Bronchial epithelial cell (primary cell): Measurements from ENCODE around the gene B4GALT5. TPM values are rescaled to one million over a fixed set of nuclear protein-coding genes. Genes with fewer than 3 reads are reported as not detected.
"Not testable (repeated sequence)": the region's sequence is repeated elsewhere in the genome, so short reads cannot be mapped to it uniquely, and the experiment has no call there.

Experiments
- DNase-seq: peaks from one replicate; pipeline ENCODE4 v3.0.0-alpha.2; 2010; ENCODE audit warnings: low read depth
- FAIRE-seq: peaks from 2 replicates; lab custom pipeline; 2011; peaks lifted over from hg19 to GRCh38; lab: Jason Lieb, UNC
- H3K27me3 ChIP-seq: 2 replicates; pipeline ENCODE4 v1.5.1; 2011; ENCODE audit warnings: low read length; ENCODE audit not compliant: control insufficient read depth, insufficient read depth
- H3K36me3 ChIP-seq: 2 replicates; pipeline ENCODE4 v1.5.1; 2011; ENCODE audit warnings: low read length; ENCODE audit not compliant: control insufficient read depth, insufficient read depth
- H3K4me3 ChIP-seq: 2 replicates; pipeline ENCODE4 v1.5.1; 2011; ENCODE audit warnings: mild to moderate bottlenecking, low read depth, low read length, control low read depth
- total RNA-seq: library from RNA; depleted of rRNA; stranded (reverse); fragments of >200 nt; gene quantifications from 2 replicates; pipeline ENCODE4 v1.2.1, GENCODE V29; 2014
- TF ChIP-seq, protein P1 (sequence below): IDR thresholded peaks from 2 replicates; pipeline ENCODE4 v1.5.1; 2011; ENCODE audit warnings: mild to moderate bottlenecking, moderate library complexity, low read length, control low read depth, inconsistent platforms; ENCODE audit not compliant: insufficient read depth, severe bottlenecking

The B4GALT5 gene
- 9.7 and 25.2 TPM in 2 replicates for total RNA-seq

DNA sequence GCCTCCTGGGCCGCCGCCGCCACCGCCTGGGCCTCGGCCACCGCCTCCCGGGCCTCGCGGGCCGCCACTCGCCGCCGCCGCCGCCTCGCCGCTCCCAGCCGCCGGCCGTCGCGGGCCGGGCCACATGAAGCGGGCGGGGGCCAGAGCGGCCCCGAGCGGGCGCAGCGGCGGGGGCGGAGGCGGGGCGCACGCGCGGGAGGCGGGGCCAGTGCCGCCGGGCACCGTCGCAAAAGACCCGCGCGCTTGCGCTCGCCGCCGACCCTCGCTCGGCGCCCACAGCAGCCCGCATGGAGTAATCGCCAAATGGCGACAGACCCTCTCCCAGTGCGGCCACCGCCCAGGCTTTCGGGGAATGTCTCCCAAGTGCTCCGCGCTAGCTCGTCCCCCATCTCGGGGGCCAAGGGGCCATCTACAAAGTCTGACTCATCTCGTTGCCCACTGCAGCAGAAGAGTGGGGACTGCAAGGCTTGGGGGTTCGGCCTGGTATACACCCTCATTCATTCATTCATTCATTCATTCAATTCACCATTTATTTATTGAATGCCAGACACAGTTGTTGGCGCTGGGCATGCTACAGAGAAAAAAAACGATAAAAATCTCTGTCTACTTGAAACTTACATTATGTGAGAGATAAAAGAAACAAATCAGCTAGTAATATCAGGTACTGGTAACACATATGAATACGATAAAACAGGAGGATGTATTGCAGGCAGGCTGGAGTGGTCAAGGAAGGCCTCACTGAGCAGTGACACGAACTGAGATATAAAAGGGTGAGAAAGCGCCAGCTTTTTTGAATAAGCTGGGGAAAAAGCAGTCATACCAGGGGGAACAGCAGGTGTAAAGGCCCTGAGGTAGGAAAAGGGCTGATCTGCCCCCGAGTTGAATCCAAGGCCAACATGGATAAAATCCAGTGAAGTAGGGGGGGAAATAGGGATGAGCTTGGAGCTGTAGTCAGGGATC is at the start of gene B4GALT5:
B4GALT5 (minus strand) TSS at position 126 of the 960 bp plus-strand sequence. CDS start 188 bp downstream, outside the sequence.
- Histone ChIP-seq H3K27me3 (no peaks in the 10 kb centered on the region), H3K36me3 (no peaks in the 10 kb centered on the region), H3K4me3 (peak within 1 kb of the TSS; percentile 86)
- FAIRE-seq = no peak
- TF ChIP-seq, protein P1, sequence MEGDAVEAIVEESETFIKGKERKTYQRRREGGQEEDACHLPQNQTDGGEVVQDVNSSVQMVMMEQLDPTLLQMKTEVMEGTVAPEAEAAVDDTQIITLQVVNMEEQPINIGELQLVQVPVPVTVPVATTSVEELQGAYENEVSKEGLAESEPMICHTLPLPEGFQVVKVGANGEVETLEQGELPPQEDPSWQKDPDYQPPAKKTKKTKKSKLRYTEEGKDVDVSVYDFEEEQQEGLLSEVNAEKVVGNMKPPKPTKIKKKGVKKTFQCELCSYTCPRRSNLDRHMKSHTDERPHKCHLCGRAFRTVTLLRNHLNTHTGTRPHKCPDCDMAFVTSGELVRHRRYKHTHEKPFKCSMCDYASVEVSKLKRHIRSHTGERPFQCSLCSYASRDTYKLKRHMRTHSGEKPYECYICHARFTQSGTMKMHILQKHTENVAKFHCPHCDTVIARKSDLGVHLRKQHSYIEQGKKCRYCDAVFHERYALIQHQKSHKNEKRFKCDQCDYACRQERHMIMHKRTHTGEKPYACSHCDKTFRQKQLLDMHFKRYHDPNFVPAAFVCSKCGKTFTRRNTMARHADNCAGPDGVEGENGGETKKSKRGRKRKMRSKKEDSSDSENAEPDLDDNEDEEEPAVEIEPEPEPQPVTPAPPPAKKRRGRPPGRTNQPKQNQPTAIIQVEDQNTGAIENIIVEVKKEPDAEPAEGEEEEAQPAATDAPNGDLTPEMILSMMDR = no peak
- DNase-seq = no peak

- no peaks in the 10 kb centered on the region for H3K36me3 ChIP-seq
- no peak overlapping the region for H3K4me3 ChIP-seq
- DNase-seq (peak; percentile 29), FAIRE-seq (no peak)
- TF ChIP-seq, protein P1 = no peak
- H3K27me3 ChIP-seq = no peaks in the 10 kb centered on the region
Measured at GRCh38 chr20:49762940-49763766, 49.5 kb upstream of the B4GALT5 start.

- FAIRE-seq, H3K36me3 ChIP-seq, H3K4me3 ChIP-seq, H3K27me3 ChIP-seq, DNase-seq: not testable (repeated sequence)
Measured at GRCh38 chr20:49761888-49762287, 48.2 kb upstream of the B4GALT5 start.

DNA sequence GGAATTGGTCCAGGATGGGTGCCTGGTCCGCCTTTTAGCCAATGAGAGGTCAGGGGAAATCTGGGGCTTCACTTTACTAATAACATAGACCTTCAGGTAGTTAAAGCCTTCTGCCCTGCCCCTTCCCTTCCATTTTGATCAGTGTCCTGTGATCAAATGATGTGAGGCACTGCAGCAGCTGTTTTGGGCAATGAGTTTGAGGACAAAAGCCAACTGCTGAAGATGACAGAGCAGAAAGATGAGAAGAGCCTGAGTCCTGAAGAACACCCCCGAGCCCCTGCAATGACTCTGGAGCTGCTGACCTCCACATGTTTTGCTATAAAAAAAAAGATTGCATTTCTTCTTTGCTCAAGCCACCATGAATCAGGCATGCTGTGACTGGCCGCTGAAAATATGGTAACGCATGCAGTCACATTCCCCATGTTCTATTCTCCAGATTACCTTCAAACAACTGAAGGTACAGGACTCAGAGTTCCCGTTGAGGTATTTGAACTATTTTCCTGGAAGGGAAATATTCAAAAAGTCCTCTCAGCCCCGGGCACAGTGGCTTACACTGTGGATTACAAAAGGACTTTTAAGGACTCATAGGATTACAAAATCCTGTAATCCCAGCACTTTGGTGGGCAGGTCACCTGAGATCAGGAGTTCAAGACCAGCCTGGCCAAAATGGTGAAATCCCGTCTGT is 45.7 kb upstream of the B4GALT5 start:
- DNase-seq (peak; percentile 18), FAIRE-seq (no peak)
- no peaks in the 10 kb centered on the region for H3K27me3 ChIP-seq
- H3K36me3 ChIP-seq = no peaks in the 10 kb centered on the region
- TF ChIP-seq, protein P1 = no peak
- no peak overlapping the region for H3K4me3 ChIP-seq

- DNase-seq (no peak), FAIRE-seq (no peak)
- TF ChIP-seq, protein P1 = no peak
- Histone ChIP-seq H3K27me3 (no peaks in the 10 kb centered on the region), H3K4me3 (no peak overlapping the region), H3K36me3 (no peaks in the 10 kb centered on the region)
Measured at GRCh38 chr20:49758781-49759180, 45.1 kb upstream of the B4GALT5 start.
